ENCODE measurements around the gene IGFBP2. TPM values are rescaled to one million over a fixed set of nuclear protein-coding genes. Genes with fewer than 3 reads are reported as not detected.

The IGFBP2 gene
- total and polyA plus RNA-seq, 7 donors, result 8.2 to 33.2 (median 12.8) TPM

DNA sequence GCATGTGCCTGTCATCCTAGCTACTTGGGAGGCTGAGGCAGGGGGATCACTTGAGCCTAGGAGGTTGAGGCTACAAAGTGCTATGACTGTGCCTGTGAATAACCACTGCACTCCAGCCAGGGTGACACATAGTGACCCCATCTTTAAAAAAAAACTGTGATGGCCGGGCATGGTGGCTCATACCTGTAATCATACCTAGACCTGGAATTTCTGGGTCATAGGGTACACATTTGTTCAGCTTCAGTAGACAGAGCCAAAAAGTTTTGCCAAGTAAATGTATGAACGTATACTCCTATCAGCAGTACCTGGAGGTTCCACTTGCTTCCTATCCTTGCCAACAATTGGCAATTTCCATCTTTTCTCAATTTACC is 6.4 kb upstream of the IGFBP2 start:
- no peaks in the 10 kb centered on the region for H3K27me3 ChIP-seq (ENCODE audit: insufficient read depth in 3 of 3, low read length in 2 of 3)
- no peak overlapping the region for H3K4me3 ChIP-seq
- 50 to 71% (median 68%) methylated on average over 2 of the region's 2 CpGs for WGBS, 3 donors
- intact Hi-C loops (cut with DNase I), result no loop called here
- no peak for ATAC-seq
- TF ChIP-seq, protein P1, sequence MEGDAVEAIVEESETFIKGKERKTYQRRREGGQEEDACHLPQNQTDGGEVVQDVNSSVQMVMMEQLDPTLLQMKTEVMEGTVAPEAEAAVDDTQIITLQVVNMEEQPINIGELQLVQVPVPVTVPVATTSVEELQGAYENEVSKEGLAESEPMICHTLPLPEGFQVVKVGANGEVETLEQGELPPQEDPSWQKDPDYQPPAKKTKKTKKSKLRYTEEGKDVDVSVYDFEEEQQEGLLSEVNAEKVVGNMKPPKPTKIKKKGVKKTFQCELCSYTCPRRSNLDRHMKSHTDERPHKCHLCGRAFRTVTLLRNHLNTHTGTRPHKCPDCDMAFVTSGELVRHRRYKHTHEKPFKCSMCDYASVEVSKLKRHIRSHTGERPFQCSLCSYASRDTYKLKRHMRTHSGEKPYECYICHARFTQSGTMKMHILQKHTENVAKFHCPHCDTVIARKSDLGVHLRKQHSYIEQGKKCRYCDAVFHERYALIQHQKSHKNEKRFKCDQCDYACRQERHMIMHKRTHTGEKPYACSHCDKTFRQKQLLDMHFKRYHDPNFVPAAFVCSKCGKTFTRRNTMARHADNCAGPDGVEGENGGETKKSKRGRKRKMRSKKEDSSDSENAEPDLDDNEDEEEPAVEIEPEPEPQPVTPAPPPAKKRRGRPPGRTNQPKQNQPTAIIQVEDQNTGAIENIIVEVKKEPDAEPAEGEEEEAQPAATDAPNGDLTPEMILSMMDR (IDR thresholded peaks at IDR 0.05), result no peak
- H3K27ac ChIP-seq, result no peak overlapping the region
- H3K9me3 ChIP-seq, result no peaks in the 10 kb centered on the region
- H3K4me1 ChIP-seq, result no peaks in the 10 kb centered on the region
- no peaks in the 10 kb centered on the region for H3K36me3 ChIP-seq (ENCODE audit: insufficient read depth in 1 of 2, low read depth in 1 of 2)
- no peak for DNase-seq

DNA sequence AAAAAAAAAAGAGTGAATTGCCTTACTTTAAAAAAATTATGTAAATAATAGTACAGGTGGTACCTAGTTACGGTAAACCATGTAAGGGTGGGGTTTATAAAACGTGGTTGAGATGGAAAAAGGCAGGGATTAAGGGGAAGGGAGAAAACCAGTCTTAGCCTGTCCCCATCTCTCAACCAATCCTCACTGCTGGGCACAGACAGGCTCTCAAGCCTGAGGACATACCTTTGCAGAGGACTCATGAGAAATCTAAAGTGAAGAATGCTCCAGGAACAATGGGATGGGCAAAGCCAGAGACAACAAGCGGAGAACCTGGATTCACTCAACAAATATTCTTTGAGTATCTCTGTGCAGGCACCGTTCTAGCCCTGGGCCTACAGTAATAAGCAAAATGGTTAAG is 3.4 kb upstream of the IGFBP2 start:
- peaks cover 4% of the 10 kb centered on the region for H3K4me1 ChIP-seq
- no peak overlapping the region for H3K4me3 ChIP-seq
- H3K27ac ChIP-seq, result no peak overlapping the region
- TF ChIP-seq, protein P1 (IDR thresholded peaks at IDR 0.05), result no peak
- no peaks in the 10 kb centered on the region for H3K36me3 ChIP-seq (ENCODE audit: insufficient read depth in 1 of 2, low read depth in 1 of 2)
- intact Hi-C loops (cut with DNase I), result no loop called here
- ATAC-seq (no peak), DNase-seq (no peak)
- 81 to 94% (median 91%) methylated on average over 4 of the region's 4 CpGs for WGBS, 3 donors
- H3K9me3 ChIP-seq, result no peaks in the 10 kb centered on the region
- peaks cover 0 to 15% (median 2%) of the 10 kb centered on the region in 3 donors for H3K27me3 ChIP-seq (ENCODE audit: insufficient read depth in 3 of 3, low read length in 2 of 3)

DNA sequence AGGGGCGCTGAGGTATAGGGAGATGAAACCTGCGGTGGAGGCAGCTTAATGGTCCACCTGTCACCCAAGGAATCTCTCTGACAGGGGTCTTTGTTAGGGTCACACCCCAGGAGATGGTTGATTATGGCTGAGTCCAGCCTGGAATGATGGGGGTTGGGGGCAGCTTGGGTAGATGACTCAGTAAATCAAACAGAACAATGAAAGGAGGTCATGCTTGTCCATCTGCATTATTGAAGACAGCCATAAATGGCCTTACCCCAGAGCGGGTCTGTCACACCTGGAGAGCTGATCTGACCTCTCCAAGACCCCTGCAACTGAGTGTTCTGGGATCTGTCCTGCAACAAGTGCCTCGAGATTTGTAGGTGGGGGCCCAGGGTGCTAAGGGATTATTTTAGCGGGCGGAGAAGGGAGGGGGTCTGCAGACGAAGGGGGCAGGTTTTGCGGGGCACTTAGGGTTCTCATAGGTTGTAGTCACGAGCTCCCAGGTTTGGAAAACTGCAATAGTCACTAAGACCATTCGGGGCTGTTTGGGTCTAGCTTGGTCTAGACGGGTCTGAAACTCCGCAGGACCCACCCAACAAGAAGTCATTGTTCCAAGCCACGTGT is 771 bp upstream of the IGFBP2 start:
- intact Hi-C loops (cut with DNase I), result no loop called here
- Histone ChIP-seq H3K9me3 (no peaks in the 10 kb centered on the region), H3K27ac (no peak overlapping the region), H3K4me1 (peaks cover 4% of the 10 kb centered on the region), H3K36me3 (ENCODE audit: insufficient read depth in 1 of 2, low read depth in 1 of 2) (no peaks in the 10 kb centered on the region), H3K27me3 (ENCODE audit: insufficient read depth in 3 of 3, low read length in 2 of 3) (peaks cover 0 to 37% (median 12%) of the 10 kb centered on the region in 3 donors), H3K4me3 (peak overlapping the region; percentile 70)
- TF ChIP-seq, protein P1 (IDR thresholded peaks at IDR 0.05), result no peak
- whole genome bisulfite sequencing, 3 donors, result 56 to 64% (median 62%) methylated on average over 13 of the region's 13 CpGs
- no peak for DNase-seq
- no peak for ATAC-seq

- intact Hi-C loops (cut with DNase I), result no loop called here
- Histone ChIP-seq H3K4me1 (peaks cover 4% of the 10 kb centered on the region), H3K4me3 (peak overlapping the region; percentile 70), H3K36me3 (ENCODE audit: insufficient read depth in 1 of 2, low read depth in 1 of 2) (no peaks in the 10 kb centered on the region), H3K27me3 (ENCODE audit: insufficient read depth in 3 of 3, low read length in 2 of 3) (peaks cover 0 to 47% (median 12%) of the 10 kb centered on the region in 3 donors), H3K27ac (no peak overlapping the region), H3K9me3 (no peaks in the 10 kb centered on the region)
- TF ChIP-seq, protein P1 (IDR thresholded peaks at IDR 0.05), result no peak
- peak in 1 of 2 donors; percentile 29 for DNase-seq
- ATAC-seq, result peak; percentile 44 to 66 (median 60)
- 0 to 1% (median 1%) methylated on average over 38 to 71 of the region's 71 CpGs for WGBS, 3 donors
Observed at GRCh38 chr2:216633616-216634369, 573 bp downstream of the IGFBP2 start.

All from psoas muscle (tissue), 8 donors.